H1 (cell line): ENCODE data around the gene PHLPP1. TPM values are rescaled to one million over a fixed set of nuclear protein-coding genes. Genes with fewer than 3 reads are reported as not detected.

Experiments
- CTCF ChIA-PET: fragments of 300-600 bp; sonication (Branson Sonifier 250); formaldehyde crosslinking; loops from one replicate; lab custom pipeline; 2021; ENCODE audit not compliant: partially characterized antibody; lab: Charles Lee
- POLR2A ChIA-PET: fragments of 300-600 bp; sonication (Branson Sonifier 250); formaldehyde crosslinking; loops from one replicate; lab custom pipeline; 2021; ENCODE audit warnings: inconsistent platforms; ENCODE audit not compliant: partially characterized antibody; lab: Charles Lee
- DNase-seq, 2 experiments: peaks; one replicate each; pipeline versions ENCODE4 v3.0.0 to v3.0.0-alpha.2; 2010 to 2022; ENCODE audit warnings: low spot score in 2 of 2, low read depth in 1 of 2, mixed read lengths in 1 of 2
- FAIRE-seq: peaks from 2 replicates; lab custom pipeline; 2011; peaks lifted over from hg19 to GRCh38; lab: Jason Lieb, UNC
- H2AFZ ChIP-seq: 2 replicates; pipeline ENCODE4 v1.8.1; 2012; ENCODE audit warnings: low read length, inconsistent platforms
- H2AK5ac ChIP-seq: 2 replicates; pipeline ENCODE4 v1.6.1; 2013; ENCODE audit warnings: low read depth, low read length
- H2BK120ac ChIP-seq: replicated peaks from 2 replicates; pipeline ENCODE3; 2013; ENCODE audit warnings: low read depth, low read length, inconsistent platforms
- H2BK12ac ChIP-seq: 2 replicates; pipeline ENCODE4 v1.6.1; 2013; ENCODE audit warnings: low read depth, low read length
- H2BK15ac ChIP-seq: 2 replicates; pipeline ENCODE4 v1.6.1; 2013; ENCODE audit warnings: low read length
- H2BK20ac ChIP-seq: 2 replicates; pipeline ENCODE4 v1.6.1; 2013; ENCODE audit warnings: low read length
- H2BK5ac ChIP-seq: 2 replicates; pipeline ENCODE4 v1.6.1; 2013; ENCODE audit warnings: low read depth, low read length
- H3K14ac ChIP-seq: 2 replicates; pipeline ENCODE4 v1.6.1; 2013; ENCODE audit warnings: inconsistent platforms; ENCODE audit not compliant: insufficient read length
- H3K18ac ChIP-seq: 2 replicates; pipeline ENCODE4 v1.6.1; 2013; ENCODE audit warnings: low read length; ENCODE audit errors: extremely low read depth
- H3K23ac ChIP-seq: 2 replicates; pipeline ENCODE4 v1.6.1; 2013; ENCODE audit warnings: inconsistent platforms; ENCODE audit not compliant: insufficient read length
- H3K23me2 ChIP-seq: 2 replicates; pipeline ENCODE4 v1.6.1; 2013; ENCODE audit warnings: low read depth, low read length
- H3K27ac ChIP-seq: 2 replicates; pipeline ENCODE4 v1.6.1; 2011; ENCODE audit warnings: low read depth, low read length, inconsistent platforms
- H3K27me3 ChIP-seq, 4 experiments: replicated peaks in 1 of 4; 1 replicate in 1 of 4; 2 replicates in 3 of 4; pipeline versions ENCODE4 v1.6.1 to v1.8.1; 2011 to 2013; ENCODE audit warnings: low read length in 3 of 4, mild to moderate bottlenecking in 3 of 4, inconsistent platforms in 2 of 4, mixed read lengths in 2 of 4, moderate library complexity in 1 of 4; ENCODE audit not compliant: control insufficient read depth in 3 of 4, insufficient read depth in 3 of 4; ENCODE audit errors: extremely low read depth in 1 of 4
- H3K36me3 ChIP-seq, 4 experiments: 2 replicates each; pipeline versions ENCODE4 v1.6.1 to v1.8.1; 2011 to 2013; ENCODE audit warnings: mild to moderate bottlenecking in 4 of 4, low read length in 3 of 4, moderate library complexity in 2 of 4, control low read depth in 1 of 4, inconsistent platforms in 1 of 4; ENCODE audit not compliant: insufficient read depth in 4 of 4, control insufficient read depth in 2 of 4
- H3K4ac ChIP-seq: replicated peaks from 2 replicates; pipeline ENCODE3; 2013; ENCODE audit warnings: low read length, low read depth, mixed read lengths, inconsistent platforms; ENCODE audit not compliant: insufficient read length
- H3K4me1 ChIP-seq, 4 experiments: replicated peaks in 1 of 4; 1 replicate in 1 of 4; 2 replicates in 3 of 4; pipeline versions ENCODE4 v1.6.1 to v1.8.1; 2011 to 2013; ENCODE audit warnings: low read length in 3 of 4, inconsistent platforms in 2 of 4, mixed read lengths in 1 of 4; ENCODE audit not compliant: insufficient read depth in 4 of 4, control insufficient read depth in 3 of 4
- H3K4me2 ChIP-seq, 2 experiments: 2 replicates each; pipeline versions ENCODE4 v1.6.1 to v1.8.1; 2011 to 2013; ENCODE audit warnings: low read depth in 2 of 2, low read length in 2 of 2, control low read depth in 1 of 2, inconsistent platforms in 1 of 2, mild to moderate bottlenecking in 1 of 2; ENCODE audit not compliant: insufficient read depth in 1 of 2
- H3K4me3 ChIP-seq, 4 experiments: fragments of 200-600, 300-600 bp in 1 of 4; sonication (generic), shearing (Covaris generic), sonication (Bioruptor Twin) in 1 of 4; 2 replicates each; pipeline versions ENCODE4 v1.5.1 to v1.8.1; 2011 to 2016; ENCODE audit warnings: low read length in 4 of 4, low read depth in 3 of 4, control low read depth in 2 of 4, inconsistent platforms in 2 of 4, mild to moderate bottlenecking in 2 of 4, mixed read lengths in 1 of 4, moderate library complexity in 1 of 4; ENCODE audit not compliant: insufficient read depth in 2 of 4; ENCODE audit errors: extremely low read depth in 1 of 4
- H3K56ac ChIP-seq: replicated peaks from 2 replicates; pipeline ENCODE3; 2013; ENCODE audit warnings: low read depth, mild to moderate bottlenecking, mixed read lengths, low read length, inconsistent platforms; ENCODE audit not compliant: insufficient read length
- H3K79me1 ChIP-seq: 2 replicates; pipeline ENCODE4 v1.6.1; 2013; ENCODE audit warnings: low read depth, low read length, control low read depth
- H3K79me2 ChIP-seq, 2 experiments: 2 replicates each; pipeline versions ENCODE4 v1.6.1 to v1.8.1; 2012 to 2013; ENCODE audit warnings: low read length in 2 of 2, mild to moderate bottlenecking in 2 of 2, inconsistent platforms in 1 of 2; ENCODE audit not compliant: insufficient read depth in 2 of 2, control insufficient read depth in 1 of 2
- H3K9ac ChIP-seq, 4 experiments: replicated peaks in 1 of 4; 1 replicate in 1 of 4; 2 replicates in 3 of 4; pipeline versions ENCODE4 v1.6.1 to v1.8.1; 2011 to 2013; ENCODE audit warnings: low read depth in 3 of 4, low read length in 3 of 4, control low read depth in 2 of 4, mild to moderate bottlenecking in 2 of 4, moderate library complexity in 2 of 4, inconsistent platforms in 1 of 4; ENCODE audit errors: extremely low read depth in 1 of 4
- H3K9me3 ChIP-seq, 2 experiments: 2 replicates each; pipeline versions ENCODE4 v1.6.1 to v1.8.1; 2012 to 2013; ENCODE audit warnings: mild to moderate bottlenecking in 2 of 2, moderate library complexity in 2 of 2, control low read depth in 1 of 2, inconsistent platforms in 1 of 2, low read depth in 1 of 2, low read length in 1 of 2, mixed read lengths in 1 of 2; ENCODE audit not compliant: insufficient read depth in 2 of 2
- H4K20me1 ChIP-seq, 2 experiments: replicated peaks in 1 of 2; 2 replicates each; pipeline versions ENCODE3 to v1.8.1; 2011 to 2013; ENCODE audit warnings: inconsistent platforms in 2 of 2, low read length in 2 of 2, mild to moderate bottlenecking in 1 of 2; ENCODE audit not compliant: insufficient read depth in 2 of 2, control insufficient read depth in 1 of 2
- H4K5ac ChIP-seq: 2 replicates; pipeline ENCODE4 v1.6.1; 2013; ENCODE audit warnings: low read length, low read depth, mixed read lengths, inconsistent platforms; ENCODE audit not compliant: insufficient read length
- H4K8ac ChIP-seq: 2 replicates; pipeline ENCODE4 v1.8.0; 2013; ENCODE audit warnings: mild to moderate bottlenecking, moderate library complexity, low read length, inconsistent platforms; ENCODE audit not compliant: insufficient read depth; ENCODE audit errors: extremely low read depth
- H4K91ac ChIP-seq: replicated peaks from 2 replicates; pipeline ENCODE3; 2013; ENCODE audit warnings: low read length, mixed read lengths, inconsistent platforms; ENCODE audit not compliant: insufficient read length
- ASH2L ChIP-seq: fragments of 200-600, 300-600 bp; sonication (generic); IDR thresholded peaks from one replicate; pipeline ENCODE4 v1.7.1; 2017; ENCODE audit warnings: low read length
- ATF3 ChIP-seq: IDR thresholded peaks from 2 replicates; pipeline ENCODE4 v1.6.1; 2011; ENCODE audit warnings: low read depth, mild to moderate bottlenecking, low read length; ENCODE audit not compliant: insufficient read depth
- TCF12 ChIP-seq: IDR thresholded peaks from 2 replicates; pipeline ENCODE4 v1.6.1; 2011; ENCODE audit warnings: low read depth, mild to moderate bottlenecking, low read length
- WGBS, 2 experiments: shearing (Covaris generic) in 1 of 2; methylation state at CpG; one replicate each; pipeline versions ENCODE4 v1.1.6 to v1.1.7; 2013 to 2015; ENCODE audit warnings: low lambda C conversion rate in 2 of 2, mixed read lengths in 2 of 2, inconsistent platforms in 1 of 2, low coverage in 1 of 2, missing lambda C conversion rate in 1 of 2; ENCODE audit not compliant: insufficient replicate concordance in 2 of 2, insufficient coverage in 1 of 2, insufficient read length in 1 of 2; ENCODE audit errors: extremely low coverage in 1 of 2, missing lambda C conversion rate in 1 of 2; 5-methylcytosine and 5-hydroxymethylcytosine counted together
- polyA plus RNA-seq, 7 experiments: library from polyadenylated mRNA; depleted of rRNA in 3 of 7; stranded (reverse) in 5 of 7; unstranded in 2 of 7; fragments of >200 nt in 5 of 7; fragments of 200-250 nt in 2 of 7; gene quantifications; 1 replicate in 5 of 7; 2 replicates in 1 of 7; 4 replicates in 1 of 7; pipeline versions ENCODE4 v1.2.1 to v1.2.3, GENCODE V29; 2011 to 2013; ENCODE audit warnings: missing spikeins in 2 of 7, mixed read lengths in 2 of 7
- total RNA-seq: library from RNA; stranded (reverse); fragmentation: NEBNext Ultra II Directional; extraction: Animal tissue kit (Norgen Biotek cat#: 25700); gene quantifications from 2 replicates; pipeline ENCODE4 v1.2.1, GENCODE V29; 2021

The PHLPP1 gene
- total and polyA plus RNA-seq, 2 of the 8 experiments (the other 6 are each of a cell fraction or from before 2014, with no cell fraction given): 28.0 to 66.3 TPM

- CTCF ChIA-PET: interaction anchor here (0.6 to 6.9 kb wide), 42 partner anchors 8 to 489 kb away, joined by 3 to 49 read pairs (median 4); partner anchors contain the start of gene BCL2
- Histone ChIP-seq H2BK120ac (no peak overlapping the region), H2BK12ac (no peak overlapping the region), H3K79me2 (no peaks in the 10 kb centered on the region), H2BK5ac (no peak overlapping the region), H2BK15ac (no peak overlapping the region), H3K27me3 (no peaks in the 10 kb centered on the region), H4K91ac (no peak overlapping the region), H2BK20ac (no peak overlapping the region), H3K9me3 (0 out of 4 replicates have a peak, but pooled peaks cover 0 to 2% of the 10 kb centered on the region in 2 experiments), H3K4me1 (no peaks in the 10 kb centered on the region), H3K23me2 (peaks cover 4% of the 10 kb centered on the region; the same call in 1 of the 2 replicates), H3K56ac (no peak overlapping the region), H3K9ac (no peak overlapping the region), H2AK5ac (no peak overlapping the region), H3K4ac (no peak overlapping the region), H3K18ac (no peak overlapping the region), H3K23ac (no peak overlapping the region), H4K20me1 (no peaks in the 10 kb centered on the region), H4K5ac (no peak overlapping the region), H3K27ac (no peak overlapping the region), H3K79me1 (no peaks in the 10 kb centered on the region), H3K4me3 (no peak overlapping the region), H2AFZ (no peak overlapping the region), H3K14ac (no peak overlapping the region), H4K8ac (no peak overlapping the region), H3K36me3 (no peaks in the 10 kb centered on the region), H3K4me2 (no peak overlapping the region)
- 76% methylated on average over 2 of the region's 2 CpGs; no CpG with 5 or more reads in 1 of the 2 experiments for WGBS, 2 experiments
- POLR2A ChIA-PET: interaction anchor here (1.2 kb wide), 1 partner anchor 9 kb away, joined by 4 read pairs; no protein-coding TSS in a partner anchor
- no peak for FAIRE-seq
- TF ChIP-seq ASH2L (no peak), TCF12 (no peak), ATF3 (no peak)
- DNase-seq: no peak
Observed at GRCh38 chr18:63017076-63017475, 301.7 kb downstream of the PHLPP1 start.
